Measurements from ENCODE around the gene STOX2. TPM values are rescaled to one million over a fixed set of nuclear protein-coding genes. Genes with fewer than 3 reads are reported as not detected.

STOX2 gene
- total and polyA plus RNA-seq, 2 of the 8 experiments (the other 6 are each of a cell fraction or from before 2014, with no cell fraction given), result 5.5 to 20.0 TPM

DNA sequence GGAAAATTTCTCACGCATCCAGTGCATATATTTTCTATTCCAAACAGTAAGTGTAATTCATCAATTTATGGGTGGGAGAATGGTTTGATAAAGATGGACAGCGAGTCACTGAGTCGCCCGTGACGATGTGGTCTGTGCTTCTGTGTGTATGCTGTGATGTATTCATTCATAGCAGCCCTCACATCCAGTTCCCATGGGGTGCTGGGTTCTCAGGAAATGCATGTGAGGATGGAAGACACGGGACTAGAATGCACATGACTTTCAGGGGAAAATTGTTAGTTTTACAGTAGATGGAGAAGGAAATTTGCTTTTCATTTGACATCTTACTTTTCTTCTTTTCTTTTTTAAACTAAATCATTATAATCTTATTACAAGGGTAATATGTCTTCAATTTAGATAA, 152.9 kb downstream of the STOX2 start:
- ChIA-PET CTCF (ENCODE audit: partially characterized antibody) (no interaction called here), POLR2A (ENCODE audit: partially characterized antibody) (no interaction called here)
- Histone ChIP-seq H3K14ac (ENCODE audit: insufficient read length) (no peak overlapping the region), H4K8ac (ENCODE audit: extremely low read depth, insufficient read depth, low read length) (no peak overlapping the region), H3K9me3 (ENCODE audit: insufficient read depth in 2 of 2, low read depth in 1 of 2, low read length in 1 of 2) (no peaks in the 10 kb centered on the region), H2AK5ac (ENCODE audit: low read depth, low read length) (no peak overlapping the region), H3K79me1 (ENCODE audit: low read depth, low read length) (no peaks in the 10 kb centered on the region), H3K23me2 (ENCODE audit: low read depth, low read length) (no peaks in the 10 kb centered on the region), H3K18ac (ENCODE audit: extremely low read depth, low read length) (no peak overlapping the region), H2BK5ac (ENCODE audit: low read depth, low read length) (no peak overlapping the region), H3K9ac (replicated peaks in 1 of 4; ENCODE audit: extremely low read depth in 1 of 4, low read depth in 3 of 4, low read length in 3 of 4) (no peak overlapping the region), H4K20me1 (replicated peaks in 1 of 2; ENCODE audit: control insufficient read depth in 1 of 2, insufficient read depth in 2 of 2, low read length in 2 of 2) (no peaks in the 10 kb centered on the region), H2BK20ac (ENCODE audit: low read length) (no peak overlapping the region), H3K27me3 (replicated peaks in 1 of 4; ENCODE audit: control insufficient read depth in 3 of 4, extremely low read depth in 1 of 4, insufficient read depth in 3 of 4, low read length in 3 of 4) (peaks cover 0 to 1% (median 0%) of the 10 kb centered on the region in 4 experiments; a peak in 1 of 7 replicates), H3K36me3 (ENCODE audit: control insufficient read depth in 2 of 4, insufficient read depth in 4 of 4, low read length in 3 of 4) (no peaks in the 10 kb centered on the region), H4K91ac (replicated peaks; ENCODE audit: insufficient read length, low read length) (no peak overlapping the region), H3K4ac (replicated peaks; ENCODE audit: insufficient read length, low read depth, low read length) (no peak overlapping the region), H3K23ac (ENCODE audit: insufficient read length) (no peak overlapping the region), H3K79me2 (ENCODE audit: control insufficient read depth in 1 of 2, insufficient read depth in 2 of 2, low read length in 2 of 2) (no peaks in the 10 kb centered on the region), H3K4me1 (replicated peaks in 1 of 4; ENCODE audit: control insufficient read depth in 3 of 4, insufficient read depth in 4 of 4, low read length in 3 of 4) (peaks cover 0 to 6% (median 3%) of the 10 kb centered on the region in 4 experiments; a peak in 5 of 7 replicates), H3K56ac (replicated peaks; ENCODE audit: insufficient read length, low read depth, low read length) (no peak overlapping the region), H3K4me3 (ENCODE audit: extremely low read depth in 1 of 4, insufficient read depth in 2 of 4, low read depth in 3 of 4, low read length in 4 of 4) (no peak overlapping the region), H4K5ac (ENCODE audit: insufficient read length, low read depth, low read length) (no peak overlapping the region), H2BK12ac (ENCODE audit: low read depth, low read length) (no peak overlapping the region), H3K4me2 (ENCODE audit: insufficient read depth in 1 of 2, low read depth in 2 of 2, low read length in 2 of 2) (no peak overlapping the region), H3K27ac (ENCODE audit: low read depth, low read length) (no peak overlapping the region), H2BK120ac (replicated peaks; ENCODE audit: low read depth, low read length) (no peak overlapping the region), H2AFZ (ENCODE audit: low read length) (no peak overlapping the region), H2BK15ac (ENCODE audit: low read length) (no peak overlapping the region)
- FAIRE-seq, result no peak
- no peak for DNase-seq (ENCODE audit: low read depth in 1 of 2, low spot score in 2 of 2)
- TF ChIP-seq TCF12 (IDR thresholded peaks at IDR 0.05; ENCODE audit: low read depth, low read length) (no peak), SP4 (IDR thresholded peaks at IDR 0.05; ENCODE audit: low read length) (no peak), EGR1 (IDR thresholded peaks at IDR 0.05; ENCODE audit: borderline replicate concordance, low read depth, low read length) (no peak), ZNF274 (IDR thresholded peaks at IDR 0.05; ENCODE audit: borderline replicate concordance, extremely low read depth, low read length) (no peak), SP2 (IDR thresholded peaks at IDR 0.05; ENCODE audit: low read length) (no peak), JUND (IDR thresholded peaks at IDR 0.05; ENCODE audit: low read length) (no peak), KDM5A (IDR thresholded peaks at IDR 0.05; ENCODE audit: low read length) (no peak), SIRT6 (IDR thresholded peaks at IDR 0.05; ENCODE audit: low read length) (no peak)
- TF ChIP-seq, protein P1, sequence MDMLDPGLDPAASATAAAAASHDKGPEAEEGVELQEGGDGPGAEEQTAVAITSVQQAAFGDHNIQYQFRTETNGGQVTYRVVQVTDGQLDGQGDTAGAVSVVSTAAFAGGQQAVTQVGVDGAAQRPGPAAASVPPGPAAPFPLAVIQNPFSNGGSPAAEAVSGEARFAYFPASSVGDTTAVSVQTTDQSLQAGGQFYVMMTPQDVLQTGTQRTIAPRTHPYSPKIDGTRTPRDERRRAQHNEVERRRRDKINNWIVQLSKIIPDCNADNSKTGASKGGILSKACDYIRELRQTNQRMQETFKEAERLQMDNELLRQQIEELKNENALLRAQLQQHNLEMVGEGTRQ (IDR thresholded peaks at IDR 0.05; ENCODE audit: low read length), result no peak
- WGBS, 2 experiments (ENCODE audit: extremely low coverage in 1 of 2, insufficient coverage in 1 of 2, insufficient read length in 1 of 2, insufficient replicate concordance in 2 of 2, low coverage in 1 of 2, low lambda C conversion rate in 2 of 2, missing lambda C conversion rate in 1 of 2), result 97% methylated on average over 6 of the region's 6 CpGs; no CpG with 5 or more reads in 1 of the 2 experiments
